ENCODE results near the gene QKI. TPM values are rescaled to one million over a fixed set of nuclear protein-coding genes. Genes with fewer than 3 reads are reported as not detected.
A peak's percentile ranks its signal among the peaks of the same experiment; 100 is the strongest.
"Not testable (repeated sequence)": the region's sequence is repeated elsewhere in the genome, so short reads cannot be mapped to it uniquely, and the experiment has no call there.

QKI gene
- polyA plus RNA-seq, 5 donors, result 80.1 to 162 (median 158) TPM

DNA sequence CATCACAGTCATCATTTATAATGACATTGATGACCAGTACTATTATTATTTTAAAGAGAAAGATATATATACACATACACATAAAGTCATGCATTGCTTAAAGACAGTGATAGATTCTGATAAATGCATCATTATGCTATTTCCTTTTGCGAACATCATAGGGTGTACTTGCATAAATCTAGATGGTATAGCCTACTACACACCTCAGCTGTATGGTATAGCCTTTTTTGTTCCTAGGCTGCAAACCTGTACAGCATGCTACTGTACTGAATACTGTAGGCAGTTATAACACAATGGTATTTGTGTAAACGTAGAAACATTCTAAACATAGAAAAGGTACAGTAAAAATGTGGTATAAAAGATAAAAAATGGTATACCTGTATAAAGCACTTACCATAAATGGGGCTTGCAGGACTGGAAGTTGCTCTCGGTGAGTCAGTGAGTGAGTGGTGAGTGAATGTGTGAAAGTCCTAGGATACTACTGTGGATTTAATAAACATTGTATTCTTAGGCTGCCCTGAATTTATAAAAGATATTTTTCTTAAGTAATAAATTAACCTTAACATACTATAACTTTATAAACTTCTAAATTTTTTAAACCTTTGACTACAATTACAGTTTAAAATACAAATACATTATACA lies 23.9 kb downstream of the QKI start:
- no peak for DNase-seq

DNA sequence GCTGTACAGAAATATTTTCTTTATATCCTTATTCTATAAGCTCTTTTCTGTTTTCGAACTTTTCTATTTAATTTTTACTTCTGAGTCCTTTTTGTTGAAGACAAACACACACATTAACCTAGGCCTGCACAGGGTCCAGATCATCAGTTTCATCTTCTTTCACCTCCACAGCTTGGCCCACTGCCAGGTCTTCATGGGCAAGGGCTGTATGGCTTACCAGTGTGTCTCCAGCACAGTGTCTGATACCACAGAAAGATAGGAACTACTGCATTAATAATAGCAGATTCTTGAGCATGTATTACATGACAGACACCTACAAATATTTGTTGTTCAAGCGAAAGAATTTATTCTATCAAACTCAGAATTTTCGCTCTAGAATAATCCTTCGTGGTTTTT lies 24.4 kb downstream of the QKI start:
- no peak for DNase-seq

DNA sequence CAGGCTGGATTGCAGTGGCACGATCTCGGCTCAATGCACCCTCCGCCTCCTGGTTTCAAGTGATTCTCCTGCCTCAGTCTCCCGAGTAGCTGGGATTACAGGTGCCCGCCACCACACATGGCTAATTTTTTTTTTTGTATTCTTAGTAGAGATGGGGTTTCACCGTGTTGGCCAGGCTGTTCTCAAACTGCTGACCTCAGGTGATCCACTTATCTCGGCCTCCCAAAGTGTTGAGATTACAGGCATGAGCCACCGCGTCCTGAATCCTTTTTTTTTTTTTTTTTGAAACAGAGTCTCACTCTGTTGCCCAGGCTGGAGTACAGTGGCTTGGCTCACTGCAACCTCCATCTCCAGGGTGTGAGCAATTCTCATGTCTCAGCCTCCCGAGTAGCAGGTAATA lies 24.9 kb downstream of the QKI start:
- not testable (repeated sequence) for DNase-seq

DNA sequence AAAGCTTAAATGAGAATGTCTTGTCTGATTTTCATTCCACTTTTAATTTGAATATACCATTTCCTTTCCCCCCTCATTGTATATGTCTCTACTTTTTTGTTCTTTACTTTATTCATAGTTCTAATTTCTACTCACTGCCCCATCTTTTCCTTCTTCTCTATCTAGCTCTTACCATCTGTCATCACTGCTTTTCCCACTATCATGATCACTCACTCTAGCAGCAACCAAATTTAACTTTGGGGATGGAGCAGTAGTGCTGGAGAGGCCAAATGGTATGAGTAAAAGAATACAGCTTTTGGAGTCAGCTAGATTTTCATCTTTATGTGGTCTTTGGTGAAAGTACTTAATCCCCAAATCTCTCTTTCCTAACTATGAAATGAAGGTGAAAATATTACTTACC lies 25.5 kb downstream of the QKI start:
- DNase-seq, result no peak

DNA sequence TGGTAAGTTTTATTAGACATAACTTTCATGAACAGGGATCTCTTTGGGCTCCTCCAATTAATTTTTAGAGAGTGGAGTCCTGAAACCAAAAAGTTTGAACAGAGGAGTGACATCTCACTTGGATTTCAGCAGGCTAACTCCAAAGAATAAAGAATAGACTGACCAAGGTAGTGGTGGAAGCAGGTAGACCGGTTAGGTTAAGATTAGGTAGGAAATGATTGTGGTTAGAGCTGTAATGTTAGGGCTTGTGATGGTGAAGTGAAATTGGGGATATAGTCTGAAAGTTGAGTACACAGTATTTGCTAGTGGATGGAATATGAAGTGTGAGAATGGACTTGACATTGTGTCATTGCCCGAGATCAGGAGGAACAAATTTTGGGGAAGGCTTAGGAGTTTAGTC lies 27.8 kb downstream of the QKI start:
- DNase-seq, result no peak

DNA sequence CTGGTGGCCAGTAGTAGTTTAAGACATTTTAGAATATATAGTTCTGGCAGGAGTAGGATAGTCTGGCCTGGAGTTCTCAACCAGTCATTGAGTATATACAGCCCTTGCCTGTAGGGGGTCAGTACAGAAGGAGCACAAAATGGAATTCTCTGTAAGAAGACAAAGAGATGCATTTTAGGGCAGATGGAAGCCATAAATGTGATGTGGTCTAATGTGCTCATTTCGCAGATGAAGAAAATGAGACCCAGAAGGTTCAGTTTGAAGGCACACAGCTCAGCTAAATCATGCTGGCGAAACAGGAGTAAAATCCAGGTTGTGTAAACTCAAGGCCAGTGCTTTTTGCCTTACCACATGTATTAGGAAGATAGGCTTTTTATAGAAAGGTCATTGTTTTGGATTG lies 29.6 kb downstream of the QKI start:
- no peak for DNase-seq

DNA sequence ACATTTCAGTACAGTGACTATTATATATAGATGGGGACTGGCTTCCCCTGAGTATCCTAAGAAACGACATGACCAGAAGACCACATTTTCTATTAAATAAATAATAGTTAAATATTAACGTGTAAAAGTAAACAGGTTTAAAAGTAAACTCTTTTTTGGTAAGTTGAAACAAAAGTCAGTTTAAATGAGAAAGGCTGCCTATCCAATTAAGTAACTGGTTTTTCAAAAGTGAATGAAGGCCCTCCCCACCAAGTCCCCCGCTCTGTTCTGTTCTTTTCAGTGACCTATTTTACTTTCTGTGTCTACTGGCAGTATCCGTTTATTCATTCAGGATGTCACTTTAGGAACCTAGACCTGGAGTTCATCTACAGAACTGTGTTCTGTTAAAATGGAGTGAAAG lies 32.0 kb downstream of the QKI start:
- DNase-seq, result no peak

DNA sequence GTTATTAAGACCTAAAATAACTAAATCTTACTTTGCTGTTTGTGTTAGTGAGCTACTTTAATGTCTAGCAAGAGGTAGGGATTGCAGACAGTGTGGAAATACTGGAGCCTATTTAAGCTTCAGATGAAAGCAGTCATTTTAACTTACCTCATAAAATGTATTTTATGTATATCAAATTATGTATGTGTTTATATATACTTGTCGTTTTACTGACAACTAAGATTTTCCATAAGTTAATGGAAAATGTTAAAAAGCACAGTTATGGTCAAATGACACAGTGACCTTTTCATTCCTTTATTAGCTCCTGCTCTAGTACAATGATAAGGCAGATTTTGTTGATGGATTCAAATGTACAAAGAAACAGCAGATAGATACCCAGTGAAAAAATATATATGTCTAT lies 34.6 kb downstream of the QKI start:
- DNase-seq, result no peak

DNA sequence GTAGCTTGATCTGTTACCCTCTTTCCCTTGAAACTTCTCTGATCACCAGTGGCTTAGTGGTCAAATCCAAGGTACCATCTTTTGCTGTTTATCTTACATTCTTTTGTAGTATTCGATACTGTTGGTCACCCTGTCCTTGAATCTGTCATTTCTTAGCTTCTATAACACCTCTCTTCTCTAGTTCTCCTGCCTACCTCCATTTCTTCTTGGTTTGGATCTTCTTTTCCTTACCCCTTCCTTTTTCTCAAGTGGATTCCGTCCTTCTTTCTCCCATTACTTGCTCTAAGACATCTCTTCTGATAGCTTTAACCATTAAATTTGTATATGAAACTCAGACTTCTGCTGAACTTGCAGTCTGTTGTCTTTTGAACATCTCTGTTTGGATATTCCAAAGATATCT lies 39.9 kb downstream of the QKI start:
- DNase-seq, result no peak

DNA sequence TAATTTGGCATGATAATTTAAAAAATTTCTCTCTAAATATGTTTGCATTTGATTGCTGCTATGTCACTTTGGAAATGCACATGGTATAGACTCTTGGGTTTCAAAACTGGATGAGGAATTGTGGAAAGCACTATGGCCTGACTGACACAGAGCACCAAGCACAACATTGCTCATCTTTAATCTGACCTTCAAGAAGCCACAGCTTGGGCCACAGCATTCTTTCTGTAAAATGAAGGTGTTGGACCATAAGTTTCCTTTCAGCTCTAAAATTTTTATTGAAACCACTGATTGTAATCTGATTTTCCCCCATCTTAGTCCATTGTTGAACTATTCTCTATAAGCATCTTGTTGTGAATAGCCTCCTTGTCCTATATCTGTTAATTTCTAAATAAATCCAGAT lies 41.0 kb downstream of the QKI start:
- no peak for DNase-seq

DNA sequence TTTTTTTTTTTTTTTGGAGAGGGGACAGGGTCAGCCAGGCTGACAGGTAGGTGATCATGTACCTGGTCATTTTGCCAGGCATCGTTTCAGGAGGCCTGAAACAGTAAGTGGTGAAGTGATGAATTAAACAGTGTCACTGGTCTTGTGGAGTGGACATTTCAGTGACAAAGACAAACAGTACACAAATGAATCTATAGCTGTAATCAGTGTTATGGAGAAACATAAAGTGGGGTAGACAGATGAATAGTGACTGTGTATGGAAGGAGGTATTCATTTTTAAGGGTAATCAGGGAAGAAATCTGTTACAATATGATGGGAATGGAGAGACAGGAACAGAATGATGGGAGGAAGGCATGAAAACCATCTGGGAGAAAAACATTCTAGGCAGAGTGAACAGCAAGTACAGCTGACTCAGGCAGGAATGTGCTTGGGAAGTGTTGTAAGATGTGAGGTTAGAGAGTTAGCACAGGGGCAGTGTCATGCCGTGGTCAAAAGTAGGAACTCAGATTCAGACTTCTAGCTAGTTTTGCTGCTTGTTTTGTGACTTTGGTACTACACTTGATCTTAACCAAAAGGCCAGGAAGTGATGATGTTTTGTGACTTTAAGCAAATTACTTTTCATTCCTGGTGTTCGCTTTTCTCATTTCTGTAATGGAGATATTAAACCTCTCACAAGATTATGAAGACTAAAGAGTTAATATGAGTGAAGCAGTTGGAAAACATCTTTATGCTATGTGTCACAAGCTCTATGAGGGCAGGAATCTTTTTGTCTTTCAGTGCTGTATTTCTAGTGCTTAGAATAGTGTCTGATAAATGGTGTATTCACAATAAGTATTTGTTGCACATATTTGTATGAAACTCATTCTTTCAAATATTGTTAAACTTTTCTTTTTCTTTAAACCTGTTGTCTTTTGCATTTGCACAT lies 43.4 kb downstream of the QKI start:
- DNase-seq, result no peak

DNA sequence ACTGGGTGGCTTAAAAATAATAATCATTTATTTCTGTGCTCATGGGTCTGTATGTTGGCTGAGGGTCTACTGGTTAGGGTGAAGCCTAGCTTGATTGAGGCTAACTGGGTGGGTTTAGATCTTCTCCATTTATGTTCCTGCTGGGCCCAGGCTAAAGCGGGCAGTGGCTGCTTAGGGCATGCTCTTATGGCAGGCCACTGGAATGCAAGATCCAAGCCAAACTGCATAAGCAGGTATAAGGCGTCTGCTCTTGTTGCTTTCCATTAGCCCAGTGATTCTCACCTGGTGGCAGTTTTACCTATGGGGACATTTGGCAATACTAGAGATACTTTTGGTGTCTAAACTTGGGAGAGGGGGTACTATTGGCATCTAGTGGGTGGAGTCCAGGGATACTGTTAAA lies 44.5 kb downstream of the QKI start:
- no peak for DNase-seq

DNA sequence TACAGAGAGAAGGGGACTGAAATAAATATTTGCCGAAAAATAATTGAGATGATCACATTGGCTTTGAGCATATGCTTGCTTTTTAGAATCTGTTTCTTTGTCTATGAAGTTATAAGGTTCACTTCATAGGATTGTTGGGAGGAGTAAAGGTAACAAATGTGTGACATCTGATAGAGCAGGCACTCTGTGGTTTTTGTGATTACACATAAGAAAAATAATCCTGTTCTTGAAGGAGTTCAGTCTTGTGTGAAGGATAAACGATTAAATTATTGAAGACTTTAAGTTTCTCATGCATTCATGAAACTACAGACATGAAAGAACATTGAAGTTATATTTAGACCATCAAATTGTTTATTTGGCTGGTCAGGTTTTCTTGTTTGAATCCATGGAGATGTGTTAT lies 45.0 kb downstream of the QKI start:
- DNase-seq, result no peak

DNA sequence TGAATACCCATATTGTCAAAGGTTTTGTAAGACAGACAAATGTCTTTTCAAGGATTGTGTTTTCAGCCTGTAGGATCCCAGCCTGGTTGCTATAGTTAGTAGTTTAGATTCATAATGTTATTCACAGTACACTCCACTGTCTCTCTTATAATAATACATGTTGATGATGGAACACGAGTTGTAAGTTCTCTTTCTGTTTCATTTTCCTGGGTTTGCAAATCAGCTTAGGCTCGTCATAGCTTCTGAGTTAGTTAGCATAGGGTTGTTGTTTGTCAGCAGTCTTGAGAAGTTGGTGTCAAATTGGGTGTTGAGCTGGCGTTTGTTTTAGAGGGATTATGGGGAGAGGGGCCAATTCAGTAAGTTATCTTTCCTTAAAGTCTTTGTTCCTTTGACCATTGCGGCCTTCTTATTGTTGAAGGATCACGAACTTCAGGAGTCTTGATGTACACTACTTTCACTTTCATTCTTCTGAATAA lies 45.8 kb downstream of the QKI start:
- DNase-seq, result peak; percentile 11 to 15

DNA sequence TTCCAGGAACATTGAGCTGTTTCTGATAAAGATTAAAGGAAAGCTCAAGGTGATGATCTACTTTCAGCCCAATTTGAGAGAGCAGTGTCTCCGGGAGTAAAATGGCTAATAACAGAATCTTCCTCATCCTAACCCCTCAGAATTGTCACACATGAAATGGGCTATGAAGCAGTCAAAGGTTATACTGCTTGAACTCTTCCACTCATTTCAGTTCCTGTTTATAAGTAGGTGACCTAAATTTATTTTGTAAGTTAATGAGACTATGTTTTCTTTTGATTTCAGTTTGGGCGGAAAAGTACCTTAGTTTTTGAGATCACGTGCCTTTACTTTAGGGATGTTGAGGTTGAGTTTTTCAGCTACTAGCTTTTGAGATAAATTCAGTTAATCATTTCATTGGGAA lies 47.2 kb downstream of the QKI start:
- no peak for DNase-seq

DNA sequence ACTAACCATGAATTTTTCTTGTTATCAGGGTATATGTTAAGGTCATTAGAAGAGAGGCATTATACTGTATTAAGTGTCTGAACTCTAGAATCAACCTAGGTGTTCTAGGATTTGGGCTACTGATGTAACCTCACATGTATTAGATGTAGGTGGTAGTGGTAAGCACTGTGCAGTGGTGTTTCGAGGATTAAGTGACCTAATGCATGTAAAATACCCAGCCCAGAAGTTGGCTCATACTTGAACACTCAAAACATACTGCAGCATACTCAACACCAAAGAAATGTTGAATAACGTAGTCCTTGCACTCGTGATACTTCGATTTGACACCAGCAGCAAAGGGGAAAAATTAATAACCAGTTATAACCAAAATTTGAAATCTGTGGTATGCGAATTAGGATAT lies 48.7 kb downstream of the QKI start:
- no peak for DNase-seq

DNA sequence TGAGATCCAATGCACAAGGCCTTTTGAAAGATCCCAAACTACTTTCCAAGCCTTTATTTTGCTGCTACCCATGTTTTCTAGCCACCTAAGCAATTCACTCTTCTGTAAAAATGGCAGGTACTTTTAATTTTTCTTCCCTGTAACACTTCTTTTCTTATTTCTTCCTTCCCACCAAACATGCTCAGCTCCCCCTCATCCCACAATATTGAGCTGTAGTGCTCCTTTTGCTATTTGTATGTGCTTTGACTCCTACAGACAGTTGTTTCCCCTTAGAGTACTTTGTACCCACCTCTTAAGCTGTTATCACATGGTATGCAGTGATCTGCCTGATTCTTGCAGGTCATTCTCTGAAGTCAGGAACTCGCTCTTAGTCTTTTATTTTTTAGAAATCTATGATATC lies 49.3 kb downstream of the QKI start:
- no peak for DNase-seq

DNA sequence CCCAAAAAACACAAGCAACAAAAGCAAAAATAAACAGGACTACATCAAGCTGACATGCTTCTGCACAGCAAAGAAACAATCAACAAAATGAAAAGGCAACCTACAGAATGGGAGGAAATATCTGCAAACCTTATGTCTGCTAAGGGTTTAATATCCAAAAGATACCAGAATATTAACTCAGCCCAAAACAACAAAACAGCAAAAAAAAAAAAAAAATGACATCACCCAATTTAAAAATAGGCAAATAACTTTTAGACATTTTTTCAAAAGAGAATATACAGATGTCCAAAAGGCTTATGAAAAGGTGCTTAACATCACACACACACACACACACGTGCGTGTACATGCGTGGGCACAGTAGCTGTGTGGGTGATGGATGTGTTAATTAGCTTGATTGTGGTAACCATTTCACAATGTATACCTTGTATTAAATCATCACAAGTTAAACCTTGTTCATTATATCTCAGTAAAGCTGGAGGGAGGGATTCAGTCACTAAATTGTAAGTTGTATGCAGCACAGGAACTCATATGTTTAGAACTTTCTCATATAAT lies 52.4 kb downstream of the QKI start:
- no peak for DNase-seq

DNA sequence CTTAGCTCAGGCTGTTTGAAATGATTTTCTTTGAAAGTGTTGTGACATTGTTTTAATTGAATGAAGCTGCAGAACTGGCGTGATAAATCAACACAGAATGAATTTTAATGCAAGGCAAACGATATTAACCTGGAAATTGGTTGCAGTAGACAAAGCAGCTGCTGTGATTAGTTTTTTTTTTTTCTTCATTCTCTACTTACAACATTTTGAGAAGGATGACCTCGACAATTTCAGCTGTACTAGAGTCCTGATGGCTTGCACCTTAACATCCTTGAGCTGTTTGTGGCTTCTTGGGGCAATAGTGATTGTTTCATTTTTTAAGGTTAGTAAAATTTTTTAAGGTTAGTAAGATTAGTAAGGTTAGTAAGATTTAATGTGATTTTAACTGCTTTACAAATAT lies 54.2 kb downstream of the QKI start:
- DNase-seq, result no peak

DNA sequence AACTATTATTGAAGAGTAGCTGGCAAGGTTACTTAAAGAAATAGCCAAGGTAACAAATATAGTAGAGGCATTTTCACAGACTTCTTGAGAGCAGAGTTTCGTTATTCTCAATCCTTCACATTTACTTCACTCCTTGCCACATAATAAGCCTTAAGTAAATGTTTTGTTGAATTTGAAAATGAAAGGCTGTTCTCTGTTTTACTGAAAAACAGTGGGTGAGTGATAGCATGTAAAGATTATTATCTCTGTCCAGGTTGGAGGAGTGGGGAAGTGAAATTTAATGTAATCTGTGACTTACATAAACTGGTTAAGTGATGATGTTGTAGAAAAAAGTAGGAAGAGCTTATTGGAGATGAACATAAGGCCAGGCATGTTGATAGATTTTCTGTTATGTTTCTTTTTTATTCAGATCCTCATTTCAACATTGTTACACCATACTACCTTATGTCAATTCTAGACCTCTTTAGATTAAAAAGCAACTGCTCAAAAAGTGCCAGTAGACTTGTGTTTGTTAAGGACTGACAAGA lies 55.0 kb downstream of the QKI start:
- no peak for DNase-seq

DNA sequence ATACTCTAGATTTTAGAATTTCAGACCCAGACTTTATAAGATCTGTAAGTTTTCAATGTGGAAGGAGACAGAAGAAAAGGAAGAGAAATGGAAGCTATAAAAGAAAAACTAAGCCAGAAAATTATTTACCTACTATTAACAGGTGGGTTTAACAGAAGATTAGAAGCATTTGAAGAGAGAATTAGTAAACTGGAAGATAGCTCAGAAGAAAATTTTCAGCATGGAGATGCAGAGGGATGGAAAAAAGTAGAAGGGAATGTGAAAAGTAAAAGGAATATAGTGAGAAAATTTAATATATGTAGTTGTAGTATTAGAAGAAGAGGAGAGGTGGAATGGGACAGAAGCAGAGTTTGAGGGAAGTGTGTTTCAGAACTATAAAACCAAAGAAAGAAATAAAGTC lies 56.1 kb downstream of the QKI start:
- DNase-seq, result no peak

DNA sequence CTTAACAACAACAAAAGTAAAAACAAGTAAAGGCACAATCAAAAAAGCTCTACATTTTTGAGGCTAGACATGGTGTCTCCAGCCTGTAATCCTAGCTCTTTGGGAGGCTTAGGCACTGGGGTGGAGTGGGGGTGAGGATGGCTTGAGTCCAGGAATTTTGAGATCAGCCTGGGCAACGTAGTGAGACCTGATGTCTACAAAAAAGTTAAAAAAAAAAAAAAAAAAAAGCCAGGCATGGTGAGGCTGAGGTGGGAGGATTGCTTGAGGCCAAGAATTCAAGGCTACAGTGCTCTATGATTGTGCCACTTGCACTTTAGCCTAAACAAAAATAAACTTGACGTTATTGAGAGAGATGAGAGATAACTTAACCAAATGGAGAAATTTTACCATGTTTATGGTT lies 60.1 kb downstream of the QKI start:
- no peak for DNase-seq

DNA sequence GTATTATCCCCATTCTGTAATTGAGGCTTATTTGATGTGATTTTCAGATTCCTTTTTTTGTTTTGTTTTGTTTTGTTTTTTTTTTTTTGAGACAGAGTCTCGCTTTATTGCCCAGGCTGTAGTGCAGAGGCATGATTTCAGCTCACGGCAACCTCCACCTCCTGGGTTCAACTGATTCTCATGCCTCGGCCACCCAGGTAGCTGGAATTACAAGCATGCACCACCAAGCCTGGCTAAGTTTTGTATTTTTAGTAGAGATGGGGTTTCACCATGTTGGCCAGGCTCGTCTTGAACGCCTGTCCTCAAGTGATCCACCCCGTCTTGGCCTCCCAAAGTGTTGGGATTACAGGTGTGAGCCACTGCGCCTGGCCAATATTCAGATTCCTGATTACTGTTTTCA lies 62.4 kb downstream of the QKI start:
- not testable (repeated sequence) for DNase-seq

Measured in right lung (tissue), 5 donors.